GM12892 (cell line): ENCODE results near the gene PPP2R2C.

Source experiments
- POLR2A ChIP-seq: IDR thresholded peaks from 2 replicates; pipeline ENCODE4 v1.6.1; 2011; ENCODE audit warnings: low read depth, low read length, control low read depth
- POLR2AphosphoS5 ChIP-seq: IDR thresholded peaks from 2 replicates; pipeline ENCODE4 v1.6.1; 2011; ENCODE audit warnings: low read depth, low read length, control low read depth

DNA sequence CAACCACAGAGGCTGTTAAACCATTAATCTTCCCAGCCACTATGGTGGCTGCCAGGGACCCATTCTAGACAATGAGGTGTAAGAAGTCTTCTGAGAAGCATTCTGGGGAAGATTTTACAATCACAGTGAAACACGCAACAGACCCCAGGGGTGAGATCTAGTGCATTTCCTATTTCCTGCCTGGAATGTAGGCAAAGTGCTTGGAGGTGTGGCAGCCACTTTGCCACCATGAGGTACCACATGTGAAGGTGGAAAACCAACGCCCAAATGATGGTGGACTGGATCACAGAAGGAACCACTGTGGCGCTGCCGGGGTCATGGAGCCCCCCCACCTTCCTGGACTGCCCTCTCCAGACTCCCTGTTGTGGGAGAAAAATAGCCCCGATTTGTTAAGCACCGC is 140.9 kb downstream of the PPP2R2C start:
- TF ChIP-seq POLR2AphosphoS5 (no peak), POLR2A (no peak)
